22Rv1 (cell line): ENCODE measurements around the gene STX18.

Experiments
- CTCF ChIP-seq: fragments of 450-650 bp; IDR thresholded peaks from 2 replicates; pipeline ENCODE4 v1.5.1; 2017; ENCODE audit warnings: mild to moderate bottlenecking
- ZFX ChIP-seq: fragments of 450-650 bp; IDR thresholded peaks from 2 replicates; pipeline ENCODE4 v1.6.1; 2017; ENCODE audit warnings: antibody characterized with exemption, borderline replicate concordance

- TF ChIP-seq CTCF (no peak), ZFX (no peak)
Measured at GRCh38 chr4:4455210-4455865, 86.5 kb downstream of the STX18 start.
